Lower leg skin (tissue), 4 donors: Measurements from ENCODE around the gene EXTL1. TPM values are rescaled to one million over a fixed set of nuclear protein-coding genes. Genes with fewer than 3 reads are reported as not detected.

Source experiments
- DNase-seq, 2 donors: peaks; one replicate each; pipeline ENCODE4 v3.0.0-alpha.2; 2019; ENCODE audit warnings: low spot score in 2 of 2
- H3K4me3 ChIP-seq: fragments of 200-600 bp; sonication (generic); 2 replicates; pipeline ENCODE4 v1.5.1; 2017; ENCODE audit warnings: mild to moderate bottlenecking, low read depth; ENCODE audit not compliant: poor library complexity, severe bottlenecking
- POLR2A ChIP-seq, 2 donors: fragments of 450-650 bp; IDR thresholded peaks; one replicate each; pipeline ENCODE4 v1.6.1; 2016 to 2017; ENCODE audit warnings: antibody characterized with exemption in 2 of 2, mild to moderate bottlenecking in 1 of 2, moderate library complexity in 1 of 2
- WGBS, 2 donors: methylation state at CpG; one replicate each; pipeline ENCODE4 v1.1.5; 2018; 5-methylcytosine and 5-hydroxymethylcytosine counted together
- intact Hi-C: fragments of 100-400 bp; cut with DNase I; formaldehyde crosslinking; loops from one replicate; pipeline ENCODE4 v1.15.0; 2023; ENCODE audit warnings: low total_unique reads
- total RNA-seq, 4 donors: library from RNA; depleted of rRNA; stranded (reverse); fragments of >200 nt; gene quantifications; one replicate each; pipeline ENCODE4 v1.1.0, GENCODE V29; 2016
- TF ChIP-seq, protein P1 (sequence below), 3 donors: fragments of 450-650 bp; IDR thresholded peaks; one replicate each; pipeline ENCODE4 v1.5.1; 2016; ENCODE audit warnings: antibody characterized with exemption in 3 of 3, mild to moderate bottlenecking in 3 of 3, moderate library complexity in 2 of 3

The EXTL1 gene
- total RNA-seq, 4 donors from 2014 or later = 0.34 to 3.9 (median 2.2) TPM

DNA sequence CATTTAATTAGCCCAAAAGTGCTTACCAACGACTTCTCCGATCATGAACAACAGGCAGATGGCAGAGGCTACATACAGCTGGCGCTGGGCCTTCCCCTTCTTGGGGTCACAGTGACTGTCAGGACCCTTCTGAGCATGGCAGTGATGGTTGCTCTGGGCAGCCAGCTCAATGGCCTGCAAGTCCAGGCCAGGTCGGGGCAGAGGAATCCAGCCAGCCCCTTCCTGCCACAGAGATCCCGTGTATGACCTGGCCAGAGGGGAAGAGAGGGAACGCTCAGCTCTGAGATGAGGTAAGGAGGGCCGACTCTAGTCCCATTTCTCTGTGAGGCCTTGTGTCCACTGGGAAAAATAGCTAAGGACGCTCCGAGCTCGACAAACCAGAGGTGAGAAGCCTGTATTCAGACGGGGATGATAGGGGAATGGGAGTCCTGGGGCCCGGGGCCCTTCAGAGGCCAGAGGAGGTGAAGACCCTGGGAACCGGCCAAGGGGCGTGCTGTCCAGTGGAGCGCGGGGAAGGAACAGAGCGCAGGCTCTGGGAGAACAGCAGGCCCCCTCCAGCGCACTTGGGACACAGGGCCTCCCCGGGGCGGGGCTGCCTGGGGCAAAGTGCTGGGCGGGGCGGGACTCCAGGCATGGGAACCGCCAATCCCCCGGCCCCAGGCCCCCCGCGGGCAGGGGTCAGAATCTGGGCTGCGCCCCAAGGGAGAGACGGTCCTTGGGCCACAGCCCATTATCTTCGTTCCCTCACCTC, 23.6 kb downstream of the EXTL1 start:
- TF ChIP-seq POLR2A (IDR thresholded peaks at IDR 0.05) = no peak
- TF ChIP-seq, protein P1, sequence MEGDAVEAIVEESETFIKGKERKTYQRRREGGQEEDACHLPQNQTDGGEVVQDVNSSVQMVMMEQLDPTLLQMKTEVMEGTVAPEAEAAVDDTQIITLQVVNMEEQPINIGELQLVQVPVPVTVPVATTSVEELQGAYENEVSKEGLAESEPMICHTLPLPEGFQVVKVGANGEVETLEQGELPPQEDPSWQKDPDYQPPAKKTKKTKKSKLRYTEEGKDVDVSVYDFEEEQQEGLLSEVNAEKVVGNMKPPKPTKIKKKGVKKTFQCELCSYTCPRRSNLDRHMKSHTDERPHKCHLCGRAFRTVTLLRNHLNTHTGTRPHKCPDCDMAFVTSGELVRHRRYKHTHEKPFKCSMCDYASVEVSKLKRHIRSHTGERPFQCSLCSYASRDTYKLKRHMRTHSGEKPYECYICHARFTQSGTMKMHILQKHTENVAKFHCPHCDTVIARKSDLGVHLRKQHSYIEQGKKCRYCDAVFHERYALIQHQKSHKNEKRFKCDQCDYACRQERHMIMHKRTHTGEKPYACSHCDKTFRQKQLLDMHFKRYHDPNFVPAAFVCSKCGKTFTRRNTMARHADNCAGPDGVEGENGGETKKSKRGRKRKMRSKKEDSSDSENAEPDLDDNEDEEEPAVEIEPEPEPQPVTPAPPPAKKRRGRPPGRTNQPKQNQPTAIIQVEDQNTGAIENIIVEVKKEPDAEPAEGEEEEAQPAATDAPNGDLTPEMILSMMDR (IDR thresholded peaks at IDR 0.05) = no peak
- intact Hi-C loops = loop anchor here (10.0 kb wide), 1 partner anchor 210 kb away; no protein-coding TSS in a partner anchor
- no peak overlapping the region for H3K4me3 ChIP-seq
- DNase-seq = no peak
- WGBS, 2 donors = 44 to 49% methylated on average over 24 to 25 of the region's 29 CpGs

DNA sequence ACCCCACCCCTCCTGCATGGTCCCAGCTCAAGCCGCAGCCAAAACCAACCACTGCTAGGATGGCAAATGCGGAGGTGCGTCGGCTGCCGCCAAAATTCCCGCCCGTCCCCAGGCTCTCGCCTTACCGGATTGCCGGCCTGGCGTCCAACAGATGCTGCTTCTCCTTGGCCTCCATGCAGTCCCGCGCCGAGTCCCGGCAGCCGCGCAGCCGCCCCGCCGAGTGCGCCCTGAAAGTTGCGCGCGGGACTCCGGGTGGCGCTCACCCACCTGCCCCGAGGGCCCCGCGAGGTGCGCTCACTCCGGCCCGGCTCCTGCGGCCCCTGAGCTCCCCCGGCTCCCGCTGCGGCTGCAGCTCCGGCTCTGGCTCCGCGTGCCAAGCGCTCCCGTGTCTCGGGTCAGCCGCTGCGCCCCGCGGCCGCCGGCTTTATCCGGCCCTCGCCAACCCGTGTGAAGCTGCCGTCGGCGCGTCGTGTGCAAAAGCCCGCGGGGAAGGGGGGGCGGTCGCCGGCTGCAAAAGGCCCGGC, 24.2 kb downstream of the EXTL1 start, which contains the start of gene SLC30A2:
SLC30A2 (minus strand) TSS at position 397 of the 524 bp plus-strand sequence; CDS start at position 175, 222 bp downstream.
- no peak for DNase-seq
- WGBS, 2 donors = 1 to 2% methylated on average over 22 to 35 of the region's 62 CpGs
- no peak for TF ChIP-seq POLR2A (IDR thresholded peaks at IDR 0.05)
- TF ChIP-seq, protein P1 (IDR thresholded peaks at IDR 0.05) = no peak
- intact Hi-C loops = loop anchor here (10.0 kb wide), 1 partner anchor 209 kb away; no protein-coding TSS in a partner anchor
- H3K4me3 ChIP-seq = no peak within 1 kb of the TSS

DNA sequence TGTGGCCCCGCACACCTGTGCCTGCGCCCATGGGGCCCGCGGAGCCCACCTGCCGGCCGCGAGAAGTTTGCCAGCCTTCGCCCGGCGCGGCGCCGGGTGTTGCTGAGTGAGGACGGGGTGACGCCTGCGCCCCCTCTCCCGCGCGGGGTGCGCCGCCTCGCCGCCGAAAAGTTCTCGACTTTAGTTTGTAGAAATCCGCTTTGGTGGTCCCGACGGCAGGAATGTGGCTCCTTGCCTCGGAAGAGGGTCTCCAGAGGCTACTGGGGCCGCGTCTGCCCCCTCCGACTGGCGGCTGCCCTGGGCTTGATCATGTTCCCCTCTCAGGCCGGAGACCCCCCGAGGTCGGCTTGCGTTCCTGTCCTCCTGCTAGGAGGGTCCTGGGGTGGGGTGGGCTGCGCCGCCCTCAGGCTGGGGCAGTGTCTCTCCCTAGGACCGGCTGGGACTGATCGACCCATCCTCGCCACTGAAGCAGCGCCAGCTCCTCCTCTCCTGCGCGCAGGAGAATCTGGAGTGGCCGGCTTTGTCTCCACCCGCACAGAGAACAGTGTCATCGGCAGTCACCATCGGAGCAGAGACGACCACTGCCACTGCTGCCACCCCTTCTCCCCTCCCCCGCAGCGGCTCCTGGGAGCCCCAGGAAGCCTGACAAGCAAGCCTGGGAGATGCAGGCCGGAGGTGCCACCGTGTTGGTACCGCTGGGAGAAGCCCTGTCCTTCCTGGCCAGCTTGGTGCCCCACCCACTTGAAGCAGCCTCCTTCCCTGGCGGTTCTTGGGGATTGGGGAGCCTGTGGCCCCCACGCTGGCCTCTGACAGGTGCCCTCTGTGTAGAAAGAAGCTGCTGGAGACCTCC, 24.9 kb downstream of the EXTL1 start:
- no peak for TF ChIP-seq POLR2A (IDR thresholded peaks at IDR 0.05)
- TF ChIP-seq, protein P1 (IDR thresholded peaks at IDR 0.05) = no peak
- no peak overlapping the region for H3K4me3 ChIP-seq
- WGBS, 2 donors = 4 to 14% methylated on average over 19 to 28 of the region's 57 CpGs
- intact Hi-C loops = loop anchor here (10.0 kb wide), 1 partner anchor 208 kb away; no protein-coding TSS in a partner anchor
- DNase-seq = no peak

DNA sequence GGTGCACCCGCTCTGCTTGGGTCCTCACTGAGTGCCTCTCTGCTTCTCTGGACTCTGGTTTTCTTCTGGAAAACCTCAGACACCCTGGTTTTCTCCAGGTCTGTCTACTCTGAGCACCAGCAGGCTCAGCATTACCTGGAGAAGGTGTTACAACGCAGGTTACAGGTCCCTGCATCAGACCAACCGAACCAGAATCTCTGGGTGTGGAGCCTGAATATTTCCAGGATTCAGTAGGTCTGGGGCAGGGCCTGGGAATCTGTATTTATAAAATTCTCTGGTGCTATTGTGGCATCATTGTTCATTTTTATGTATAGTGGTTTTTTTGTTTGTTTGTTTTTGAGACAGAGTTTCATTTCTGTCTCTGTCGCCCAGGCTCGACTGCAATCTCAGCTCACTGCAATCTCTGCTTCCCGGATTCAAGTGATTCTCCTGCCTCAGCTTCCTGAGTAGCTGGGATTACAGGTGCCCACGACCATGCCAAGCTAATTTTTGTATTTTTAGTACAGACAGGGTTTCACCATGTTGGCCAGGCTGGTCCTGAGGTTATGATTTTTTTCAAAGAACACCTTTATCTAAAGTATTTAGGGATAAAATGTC, 25.8 kb downstream of the EXTL1 start:
- 68 to 79% methylated on average over 7 of the region's 7 CpGs for WGBS, 2 donors
- TF ChIP-seq, protein P1 (IDR thresholded peaks at IDR 0.05) = no peak
- TF ChIP-seq POLR2A (IDR thresholded peaks at IDR 0.05) = no peak
- intact Hi-C loops = loop anchor here (10.0 kb wide), 1 partner anchor 207 kb away; no protein-coding TSS in a partner anchor
- no peak overlapping the region for H3K4me3 ChIP-seq
- DNase-seq = no peak

DNA sequence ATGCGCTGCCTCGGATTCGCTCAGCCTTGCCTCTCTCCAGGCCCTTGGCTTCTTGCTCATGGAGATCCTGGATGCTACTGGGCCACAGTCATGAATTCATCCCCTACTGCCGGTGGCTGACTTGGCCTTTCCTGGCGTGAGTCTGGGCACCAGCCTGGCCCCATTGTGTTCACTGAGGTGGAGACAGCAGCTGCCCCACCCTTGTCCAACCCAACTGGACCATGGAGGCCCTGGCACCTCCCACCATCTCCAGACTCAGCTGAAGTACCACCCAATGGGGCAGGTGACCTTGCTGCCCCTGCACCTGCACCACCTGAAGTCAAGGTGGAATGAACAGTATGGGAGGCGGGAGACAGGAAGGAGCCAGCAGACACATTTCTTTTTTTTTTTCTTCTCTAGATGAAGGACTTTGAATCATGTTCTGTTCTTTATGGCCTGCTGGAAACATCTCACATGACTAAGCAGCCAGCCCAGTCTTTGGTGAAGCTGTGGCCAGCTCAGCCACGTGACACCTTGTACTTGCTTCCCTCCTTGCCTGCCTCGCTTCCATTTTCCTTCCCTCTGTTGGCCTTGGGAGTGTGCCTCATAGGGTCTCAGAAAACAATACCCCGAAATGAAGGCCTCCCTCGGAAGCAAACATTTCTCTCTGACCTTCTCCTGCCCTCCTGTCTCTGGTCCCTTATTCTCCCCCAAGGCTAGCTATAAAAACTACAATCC, 28.1 kb downstream of the EXTL1 start:
- intact Hi-C loops = loop anchor here (10.0 kb wide), 1 partner anchor 205 kb away; no protein-coding TSS in a partner anchor
- no peak for DNase-seq
- TF ChIP-seq, protein P1 (IDR thresholded peaks at IDR 0.05) = no peak
- TF ChIP-seq POLR2A (IDR thresholded peaks at IDR 0.05) = no peak
- 69 to 82% methylated on average over 8 to 10 of the region's 10 CpGs for WGBS, 2 donors
- H3K4me3 ChIP-seq = no peak overlapping the region
